DLD1 (cell line): ENCODE results near the gene PKHD1.

Experiments
- in situ Hi-C: cut with HindIII; loops from 2 replicates; pipeline ENCODE4 v1.10.0; 2017; ENCODE audit warnings: low sequenced_read_pairs

Gene PKHD1

GRCh38 chr6:51644426-51644825 lies 443.0 kb downstream of the PKHD1 start:
- in situ Hi-C loops: no loop called here

- in situ Hi-C loops: no loop called here
These were observed 447.4 kb downstream of the PKHD1 start for GRCh38 chr6:51640021-51640420.

- in situ Hi-C loops: no loop called here
These were observed 454.0 kb downstream of the PKHD1 start for GRCh38 chr6:51633424-51633823.

DNA sequence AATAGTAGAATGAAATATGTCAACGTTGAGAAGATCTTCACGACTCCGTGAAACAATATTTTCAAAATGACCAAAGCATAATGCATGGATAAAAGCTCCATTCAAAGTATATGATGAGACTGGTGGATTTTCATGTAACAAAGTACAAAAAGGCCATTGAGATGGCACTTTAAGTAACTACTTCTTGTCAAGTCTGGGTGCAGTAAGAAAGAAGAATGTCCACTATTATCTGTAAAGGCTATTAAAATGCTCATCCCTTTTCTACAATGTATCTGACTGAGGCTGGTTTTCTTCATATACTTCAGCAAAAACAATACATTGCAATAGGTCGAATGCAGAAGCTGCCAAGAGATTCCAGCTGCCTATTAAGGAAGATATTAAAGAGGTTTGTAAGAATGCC lies 457.4 kb downstream of the PKHD1 start:
- in situ Hi-C loops: no loop called here

DNA sequence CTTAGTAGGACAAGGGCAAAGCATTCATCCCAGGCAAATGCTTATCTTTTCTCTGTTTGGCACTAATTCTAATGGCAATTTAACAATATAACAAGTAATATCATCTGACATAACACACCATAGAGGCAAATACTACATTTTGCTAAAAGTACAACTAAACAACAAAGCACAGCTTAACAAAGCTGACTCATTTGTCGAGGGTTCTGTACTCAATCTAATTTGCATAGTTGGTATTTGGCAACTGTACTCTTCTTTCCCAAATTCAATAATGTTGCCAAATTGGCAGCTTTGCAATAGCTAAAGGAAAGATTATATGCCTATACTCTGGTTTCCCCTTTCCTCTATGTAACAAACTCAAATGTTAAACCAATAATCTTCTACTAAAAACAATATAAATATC lies 461.0 kb downstream of the PKHD1 start:
- in situ Hi-C loops: no loop called here

DNA sequence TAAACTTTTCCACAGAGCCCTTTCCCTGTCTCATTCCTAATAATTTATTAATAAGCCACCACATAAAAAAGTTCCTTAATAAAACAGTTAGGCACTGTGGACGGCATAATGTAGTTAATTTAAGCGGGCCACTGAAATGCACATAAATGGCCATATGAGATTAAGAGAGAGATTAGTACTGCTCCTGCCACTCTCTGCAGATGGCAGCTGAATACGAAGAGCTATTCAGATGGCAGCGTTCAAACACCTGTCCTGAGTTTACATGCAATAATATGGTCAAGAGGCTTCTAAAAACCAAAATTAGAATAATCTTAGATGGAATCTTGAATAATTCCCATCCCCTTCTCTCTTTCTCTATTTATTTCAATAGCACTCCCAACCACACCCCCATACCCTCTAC lies 461.8 kb downstream of the PKHD1 start:
- in situ Hi-C loops: no loop called here

- in situ Hi-C loops: no loop called here
These were observed 466.4 kb downstream of the PKHD1 start for GRCh38 chr6:51620971-51621370.

DNA sequence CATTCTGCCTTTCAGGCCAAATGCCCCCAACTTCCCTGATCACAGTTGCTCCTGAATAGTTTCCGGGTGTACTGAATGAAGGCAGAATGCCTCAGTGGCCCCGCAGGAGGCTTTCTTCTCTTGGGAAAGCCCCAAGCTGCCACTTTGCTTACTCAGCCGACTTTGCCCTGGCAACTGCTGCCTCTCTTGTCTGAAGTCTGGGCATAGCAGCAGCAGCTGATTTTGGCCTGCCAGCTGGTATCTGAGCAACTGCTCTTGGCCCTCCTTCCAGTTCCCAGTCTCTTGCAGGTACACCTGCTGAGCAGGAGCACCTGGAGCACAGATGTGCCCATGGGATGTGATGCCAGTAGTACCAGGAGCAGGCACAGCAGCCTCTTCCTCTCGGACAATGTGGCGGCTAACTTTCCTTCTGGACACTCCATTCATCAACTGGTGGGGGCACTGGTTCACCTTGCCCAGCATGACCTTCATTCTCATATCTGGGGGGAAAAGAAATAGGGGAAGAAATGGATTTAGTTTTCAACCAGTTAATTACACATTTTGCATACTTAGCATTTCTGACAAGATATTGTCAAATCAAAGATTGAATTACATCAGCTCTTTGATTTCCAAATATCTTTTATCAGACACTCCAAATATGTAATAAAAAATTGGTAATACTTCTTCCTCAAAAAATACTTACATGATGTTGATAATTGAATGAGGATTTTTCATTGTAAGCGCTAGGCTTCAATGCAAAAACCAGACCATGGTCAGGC lies 468.2 kb downstream of the PKHD1 start:
- in situ Hi-C loops: no loop called here

DNA sequence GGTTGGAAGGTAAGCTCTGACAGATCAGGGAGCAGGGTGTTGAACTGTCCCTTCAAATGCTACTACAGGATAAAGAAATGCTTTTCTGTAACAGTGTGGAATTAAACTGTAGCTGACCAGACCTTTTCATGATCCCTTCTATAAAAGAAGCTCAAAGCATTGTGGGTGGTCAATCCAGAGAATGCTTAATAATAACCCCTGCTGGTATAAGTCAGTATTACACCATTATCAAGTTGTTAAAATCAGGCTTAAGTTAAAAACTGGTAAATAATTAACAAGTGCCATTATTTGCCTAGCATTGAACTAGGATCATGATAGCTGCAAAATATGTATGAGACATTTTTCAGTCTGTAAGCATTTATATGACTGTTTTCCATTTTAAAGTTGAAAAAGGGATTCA lies 468.9 kb downstream of the PKHD1 start:
- in situ Hi-C loops: no loop called here

DNA sequence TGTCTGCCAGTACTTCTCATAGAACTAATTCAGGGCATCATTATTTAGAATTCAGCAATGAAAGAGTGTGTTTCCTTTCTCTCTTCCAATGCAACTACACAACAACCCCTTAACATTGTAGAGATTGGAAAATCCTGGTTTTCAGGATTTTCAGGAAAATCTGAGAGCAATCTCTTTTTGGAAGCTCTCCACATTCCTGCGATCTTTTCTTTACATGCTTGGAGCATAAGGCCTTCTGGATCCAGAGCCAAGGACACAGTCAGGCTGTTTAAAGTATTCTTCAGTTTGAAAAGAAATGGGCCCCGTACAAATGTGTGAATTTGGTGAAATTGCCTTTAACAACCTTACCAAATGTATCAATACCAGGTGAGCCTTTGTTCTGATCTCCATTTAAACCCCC lies 469.7 kb downstream of the PKHD1 start:
- in situ Hi-C loops: no loop called here

DNA sequence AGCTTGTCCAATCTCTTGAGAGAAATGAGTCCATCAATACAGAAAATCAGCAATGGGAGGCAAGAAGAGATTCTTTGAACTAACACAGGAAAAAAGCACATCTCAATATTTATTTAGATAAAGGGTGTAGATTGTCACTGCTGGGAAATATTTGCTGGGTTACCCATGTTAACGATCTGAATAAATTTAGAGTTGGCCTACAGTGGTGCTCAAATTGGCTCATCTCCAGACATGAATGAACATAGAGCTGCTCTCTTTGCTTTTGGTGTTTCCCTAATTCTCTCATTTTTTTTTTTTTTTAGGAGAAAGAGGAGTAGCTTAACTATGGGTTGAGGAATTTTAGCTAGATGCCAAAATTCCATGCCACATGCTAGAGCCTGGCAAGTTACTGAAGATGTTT lies 471.2 kb downstream of the PKHD1 start:
- in situ Hi-C loops: no loop called here

DNA sequence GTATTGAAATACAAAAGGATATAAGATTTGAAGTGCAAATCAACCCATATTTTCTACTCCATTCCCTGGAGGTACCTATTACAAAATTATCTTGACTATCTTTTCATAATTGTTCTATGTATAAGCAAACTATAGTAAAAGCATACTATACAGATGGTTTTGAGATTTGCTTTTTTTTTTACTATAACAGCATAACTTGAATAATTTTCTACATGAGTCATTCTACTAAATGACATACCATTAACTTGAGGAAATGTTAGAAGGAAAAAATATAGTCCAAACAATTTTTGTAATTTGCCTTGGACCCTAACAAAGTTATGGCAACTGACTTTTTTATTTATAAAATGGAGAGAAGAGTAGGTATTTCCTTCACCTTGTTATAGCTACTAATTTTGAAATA lies 472.7 kb downstream of the PKHD1 start:
- in situ Hi-C loops: no loop called here

GRCh38 chr6:51613558-51613957 lies 473.9 kb downstream of the PKHD1 start:
- in situ Hi-C loops: no loop called here

GRCh38 chr6:51608932-51609331 lies 478.5 kb downstream of the PKHD1 start:
- in situ Hi-C loops: no loop called here

DNA sequence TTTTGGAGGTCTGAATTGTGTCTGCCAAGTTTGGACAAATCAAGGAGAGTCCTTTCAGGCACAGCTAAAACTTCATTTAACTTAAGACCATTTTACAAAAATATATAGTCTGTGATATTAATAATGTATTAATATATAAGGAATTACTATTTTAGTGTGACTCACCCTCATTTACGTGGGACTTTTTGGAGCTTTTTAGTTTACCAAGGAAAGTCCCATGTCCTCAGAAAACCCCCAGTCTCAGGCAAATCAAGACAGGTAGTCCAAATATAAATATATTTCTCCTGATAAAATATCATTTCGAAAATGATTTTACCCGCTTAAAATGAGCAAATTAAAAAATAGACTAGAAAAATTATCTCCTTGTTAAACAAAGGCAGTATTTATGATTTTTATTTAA lies 479.0 kb downstream of the PKHD1 start:
- in situ Hi-C loops: no loop called here

DNA sequence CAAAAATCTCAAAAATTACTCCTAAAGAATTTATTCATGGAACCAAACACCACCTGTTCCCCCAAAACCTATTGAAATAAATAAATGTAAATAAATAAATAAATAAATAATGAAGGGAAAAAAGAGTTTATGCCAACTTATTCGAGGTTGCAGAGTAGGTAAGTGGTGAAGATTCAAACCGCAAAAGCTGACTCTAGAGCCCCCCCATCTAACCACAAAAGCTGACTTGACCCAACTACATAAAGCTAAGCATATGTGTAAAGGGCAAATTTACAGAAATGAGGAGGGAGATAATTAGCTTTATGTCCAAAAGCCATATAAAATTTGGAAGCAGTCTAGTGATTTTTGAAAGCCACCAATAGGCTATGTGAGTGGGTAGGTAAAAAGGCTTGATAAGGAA lies 486.9 kb downstream of the PKHD1 start:
- in situ Hi-C loops: no loop called here

GRCh38 chr6:51598171-51598570 lies 489.2 kb downstream of the PKHD1 start:
- in situ Hi-C loops: no loop called here

- in situ Hi-C loops: no loop called here
These were observed 492.4 kb downstream of the PKHD1 start for GRCh38 chr6:51594981-51595380.

GRCh38 chr6:51585264-51585663 lies 502.1 kb downstream of the PKHD1 start:
- in situ Hi-C loops: no loop called here

GRCh38 chr6:51584163-51584562 lies 503.2 kb downstream of the PKHD1 start:
- in situ Hi-C loops: no loop called here

GRCh38 chr6:51578994-51579393 lies 508.4 kb downstream of the PKHD1 start:
- in situ Hi-C loops: no loop called here

GRCh38 chr6:51578362-51578761 lies 509.1 kb downstream of the PKHD1 start:
- in situ Hi-C loops: no loop called here

DNA sequence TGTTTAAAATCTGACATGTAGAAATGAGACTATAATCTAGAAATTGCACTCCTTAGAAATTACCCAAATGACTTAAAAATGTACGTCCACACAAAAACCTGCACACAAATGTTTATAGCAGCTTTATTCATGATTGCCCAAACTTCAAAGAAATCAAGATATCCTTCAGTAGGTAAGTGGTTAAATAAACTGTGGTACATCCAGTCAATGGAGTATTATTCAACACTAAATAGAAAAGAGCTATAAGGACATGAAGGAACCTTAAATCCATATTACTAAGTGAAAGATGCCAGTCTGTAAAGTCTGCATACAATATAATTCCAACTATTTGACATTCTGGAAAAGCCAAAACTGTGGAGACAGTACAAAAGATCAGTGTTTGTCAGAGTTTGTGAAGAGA lies 513.4 kb downstream of the PKHD1 start:
- in situ Hi-C loops: no loop called here
